Esophagus muscularis mucosa (tissue), 3 donors: ENCODE data around the gene CTIF.

Experiments
- CTCF ChIP-seq, 3 experiments: fragments of 200-600 bp in 2 of 3; fragments of 450-650 bp in 1 of 3; sonication (generic) in 2 of 3; IDR thresholded peaks; one replicate each; pipeline ENCODE4 v1.5.1; 2017 to 2019; ENCODE audit warnings: antibody characterized with exemption in 3 of 3, mild to moderate bottlenecking in 2 of 3, moderate library complexity in 1 of 3
- POLR2AphosphoS5 ChIP-seq, 2 donors: sonication (generic); formaldehyde crosslinking; IDR thresholded peaks; one replicate each; pipeline ENCODE4 v1.6.1; 2017; ENCODE audit warnings: antibody characterized with exemption in 2 of 2

DNA sequence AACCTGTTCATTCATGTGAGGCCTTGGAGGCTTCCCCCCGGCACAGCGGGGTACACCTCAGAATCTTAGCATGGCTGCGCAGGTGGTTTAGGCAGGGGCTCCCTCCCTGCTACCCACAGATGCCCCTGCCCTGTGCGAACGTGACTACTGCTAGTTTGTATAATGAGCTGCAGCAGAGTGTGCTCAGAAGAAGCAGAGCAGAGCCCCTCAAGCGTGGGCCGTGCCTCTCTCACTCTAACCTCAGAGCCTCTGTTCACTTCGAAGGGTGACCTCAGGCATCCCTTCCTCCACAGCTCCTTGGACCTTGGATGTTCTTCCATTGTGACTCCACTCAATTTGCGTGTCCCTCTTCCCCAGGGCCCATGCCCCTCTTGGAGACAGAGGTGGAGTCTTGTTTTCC is 161.6 kb downstream of the CTIF start:
- no peak for TF ChIP-seq POLR2AphosphoS5 (IDR thresholded peaks at IDR 0.05)
- TF ChIP-seq CTCF (IDR thresholded peaks at IDR 0.05): no peak
